ENCODE results near the gene TMEM221. TPM values are rescaled to one million over a fixed set of nuclear protein-coding genes. Genes with fewer than 3 reads are reported as not detected.

Gene TMEM221
- total and polyA plus RNA-seq, 9 of the 15 experiments (the other 6 are each of a cell fraction or from before 2014, with no cell fraction given) = 0.06 to 0.35 TPM; not detected in 7

- Histone ChIP-seq H4K20me1 (replicated peaks; ENCODE audit: control insufficient read depth, insufficient read depth, low read length) (no peaks in the 10 kb centered on the region), H3K27me3 (ENCODE audit: control insufficient read depth in 2 of 2, insufficient read depth in 2 of 2, low read length in 2 of 2) (no peaks in the 10 kb centered on the region), H3K9me3 (replicated peaks; ENCODE audit: control insufficient read depth, insufficient read depth, low read depth, low read length) (no peaks in the 10 kb centered on the region), H3K79me2 (ENCODE audit: control insufficient read depth, insufficient read depth, low read length) (peaks cover 6% of the 10 kb centered on the region; the same call in 2 of the 3 replicates), H2AFZ (ENCODE audit: low read depth, low read length) (no peak overlapping the region), H3K4me2 (ENCODE audit: insufficient read depth, low read length) (no peak overlapping the region), H3K9ac (ENCODE audit: insufficient read depth in 1 of 2, low read depth in 2 of 2, low read length in 2 of 2) (peak overlapping the region in 1 of 2 experiments; percentile 66; a peak in 2 of 4 replicates), H3K4me1 (replicated peaks in 1 of 2; ENCODE audit: control insufficient read depth in 2 of 2, insufficient read depth in 2 of 2, low read length in 2 of 2) (peaks cover 9 to 34% of the 10 kb centered on the region in 2 experiments; a peak in 3 of 5 replicates), H3K36me3 (ENCODE audit: control insufficient read depth, insufficient read depth, low read length) (0 out of 3 replicates have a peak, but pooled peaks cover 4% of the 10 kb centered on the region), H3K27ac (ENCODE audit: extremely low read depth, low read depth, low read length) (no peak overlapping the region), H3K9me1 (ENCODE audit: control insufficient read depth, insufficient read depth, low read length) (no peaks in the 10 kb centered on the region), H3K4me3 (no peak overlapping the region)
- DNase-seq (ENCODE audit: extremely low read depth in 1 of 4, low spot score in 3 of 4) (no peak), FAIRE-seq (no peak), ATAC-seq (no peak)
- ChIA-PET CTCF (ENCODE audit: low intra/inter-chr PET ratio) (no interaction called here), POLR2A (interaction anchor here (0.8 kb wide), 1 partner anchor 162 kb away, joined by 3 read pairs; no protein-coding TSS in a partner anchor)
- in situ Hi-C loops (cut with MboI) (no loop called here), intact Hi-C loops (cut with micrococcal nuclease) (no loop called here)
- peak; percentile 56 for TF ChIP-seq RBM25 (IDR thresholded peaks at IDR 0.05; ENCODE audit: low read depth, low read length, severe bottlenecking)
- peak in 1 of 2 experiments; percentile 29; a peak in 1 of 4 replicates for TF ChIP-seq KDM1A (IDR thresholded peaks at IDR 0.05)
- TF ChIP-seq CUX1 (CRISPR knock-in tag; IDR thresholded peaks at IDR 0.05) = no peak
- BruUV-seq (replicated peaks) = no TSS peak
- WGBS (ENCODE audit: insufficient coverage, low coverage, missing lambda C conversion rate) = 89% methylated on average over 3 of the region's 4 CpGs
Measured at GRCh38 chr19:17421942-17422341, 26.5 kb downstream of the TMEM221 start.

Data from K562 (cell line).